ENCODE results near the gene DBH.
"Not testable (repeated sequence)": the region's sequence is repeated elsewhere in the genome, so short reads cannot be mapped to it uniquely, and the experiment has no call there.

DNA sequence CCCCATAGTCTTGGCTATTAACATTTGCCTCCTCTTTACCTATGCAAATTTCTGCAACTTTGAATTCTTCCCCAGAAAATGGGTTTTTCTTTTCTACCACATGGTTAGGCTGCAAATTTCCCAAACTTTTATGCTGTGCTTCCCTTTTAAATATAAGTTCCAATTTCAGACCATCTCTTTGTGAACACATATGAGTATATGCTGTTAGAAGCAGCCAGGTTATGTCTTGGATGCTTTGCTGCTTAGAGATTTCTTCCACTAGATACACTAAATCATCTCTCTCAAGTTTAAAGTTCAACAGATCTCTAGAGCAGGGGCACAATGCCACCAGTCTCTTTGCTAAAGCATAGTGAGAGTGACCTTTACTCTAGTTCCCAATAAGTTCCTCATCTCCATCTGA lies 10.2 kb upstream of the DBH start:
- TF ChIP-seq OSR1 (CRISPR knock-in tag; IDR thresholded peaks at IDR 0.05); CREB5 (CRISPR knock-in tag; IDR thresholded peaks at IDR 0.05; ENCODE audit: low read depth); PPARA (CRISPR knock-in tag; IDR thresholded peaks at IDR 0.05; ENCODE audit: borderline replicate concordance); PATZ1 (CRISPR knock-in tag; IDR thresholded peaks at IDR 0.05; ENCODE audit: borderline replicate concordance); ARNTL (CRISPR knock-in tag; IDR thresholded peaks at IDR 0.05; ENCODE audit: borderline replicate concordance, low read depth); TCF4 (CRISPR knock-in tag; IDR thresholded peaks at IDR 0.05; ENCODE audit: borderline replicate concordance); ZNF70 (CRISPR knock-in tag; IDR thresholded peaks at IDR 0.05); BACH2 (CRISPR knock-in tag; IDR thresholded peaks at IDR 0.05; ENCODE audit: borderline replicate concordance); ZFP3 (CRISPR knock-in tag; IDR thresholded peaks at IDR 0.05); CSDC2 (CRISPR knock-in tag; IDR thresholded peaks at IDR 0.05); RARB (CRISPR knock-in tag; IDR thresholded peaks at IDR 0.05): not testable (repeated sequence)
- TF ChIP-seq, protein P1, sequence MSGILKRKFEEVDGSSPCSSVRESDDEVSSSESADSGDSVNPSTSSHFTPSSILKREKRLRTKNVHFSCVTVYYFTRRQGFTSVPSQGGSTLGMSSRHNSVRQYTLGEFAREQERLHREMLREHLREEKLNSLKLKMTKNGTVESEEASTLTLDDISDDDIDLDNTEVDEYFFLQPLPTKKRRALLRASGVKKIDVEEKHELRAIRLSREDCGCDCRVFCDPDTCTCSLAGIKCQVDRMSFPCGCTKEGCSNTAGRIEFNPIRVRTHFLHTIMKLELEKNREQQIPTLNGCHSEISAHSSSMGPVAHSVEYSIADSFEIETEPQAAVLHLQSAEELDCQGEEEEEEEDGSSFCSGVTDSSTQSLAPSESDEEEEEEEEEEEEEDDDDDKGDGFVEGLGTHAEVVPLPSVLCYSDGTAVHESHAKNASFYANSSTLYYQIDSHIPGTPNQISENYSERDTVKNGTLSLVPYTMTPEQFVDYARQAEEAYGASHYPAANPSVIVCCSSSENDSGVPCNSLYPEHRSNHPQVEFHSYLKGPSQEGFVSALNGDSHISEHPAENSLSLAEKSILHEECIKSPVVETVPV (CRISPR knock-in tag; IDR thresholded peaks at IDR 0.05) = not testable (repeated sequence)

Measured in SK-N-SH treated with all-trans-retinoic acid at 6 μM for 48 hours (cell line).